Measurements from ENCODE around the gene FGF11. TPM values are rescaled to one million over a fixed set of nuclear protein-coding genes. Genes with fewer than 3 reads are reported as not detected.

Gene FGF11
- total and polyA plus RNA-seq, 12 donors, result 10.2 to 76.7 (median 22.2) TPM

GRCh38 chr17:7426896-7427489 lies 12.3 kb upstream of the FGF11 start:
- Histone ChIP-seq H3K27ac (no peak overlapping the region), H3K36me3 (replicated peaks in 1 of 2) (no peaks in the 10 kb centered on the region), H3K27me3 (no peaks in the 10 kb centered on the region), H3K9me3 (replicated peaks in 1 of 3) (no peaks in the 10 kb centered on the region), H3K4me3 (no peak overlapping the region), H3K4me1 (replicated peaks in 1 of 2) (no peaks in the 10 kb centered on the region)
- no peak for TF ChIP-seq POLR2A (IDR thresholded peaks at IDR 0.05)
- TF ChIP-seq, protein P1, sequence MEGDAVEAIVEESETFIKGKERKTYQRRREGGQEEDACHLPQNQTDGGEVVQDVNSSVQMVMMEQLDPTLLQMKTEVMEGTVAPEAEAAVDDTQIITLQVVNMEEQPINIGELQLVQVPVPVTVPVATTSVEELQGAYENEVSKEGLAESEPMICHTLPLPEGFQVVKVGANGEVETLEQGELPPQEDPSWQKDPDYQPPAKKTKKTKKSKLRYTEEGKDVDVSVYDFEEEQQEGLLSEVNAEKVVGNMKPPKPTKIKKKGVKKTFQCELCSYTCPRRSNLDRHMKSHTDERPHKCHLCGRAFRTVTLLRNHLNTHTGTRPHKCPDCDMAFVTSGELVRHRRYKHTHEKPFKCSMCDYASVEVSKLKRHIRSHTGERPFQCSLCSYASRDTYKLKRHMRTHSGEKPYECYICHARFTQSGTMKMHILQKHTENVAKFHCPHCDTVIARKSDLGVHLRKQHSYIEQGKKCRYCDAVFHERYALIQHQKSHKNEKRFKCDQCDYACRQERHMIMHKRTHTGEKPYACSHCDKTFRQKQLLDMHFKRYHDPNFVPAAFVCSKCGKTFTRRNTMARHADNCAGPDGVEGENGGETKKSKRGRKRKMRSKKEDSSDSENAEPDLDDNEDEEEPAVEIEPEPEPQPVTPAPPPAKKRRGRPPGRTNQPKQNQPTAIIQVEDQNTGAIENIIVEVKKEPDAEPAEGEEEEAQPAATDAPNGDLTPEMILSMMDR (IDR thresholded peaks at IDR 0.05), result no peak
- no peak for DNase-seq
- WGBS, 4 donors, result 90 to 94% (median 91%) methylated on average over 12 to 29 of the region's 29 CpGs
- intact Hi-C loops (cut with DNase I), result no loop called here

- Histone ChIP-seq H3K27ac (no peak overlapping the region), H3K27me3 (no peaks in the 10 kb centered on the region), H3K4me3 (no peak overlapping the region), H3K4me1 (replicated peaks in 1 of 2) (no peaks in the 10 kb centered on the region), H3K9me3 (replicated peaks in 1 of 3) (no peaks in the 10 kb centered on the region), H3K36me3 (replicated peaks in 1 of 2) (no peaks in the 10 kb centered on the region)
- 88 to 92% (median 90%) methylated on average over 6 to 7 of the region's 7 CpGs for WGBS, 4 donors
- TF ChIP-seq, protein P1 (IDR thresholded peaks at IDR 0.05), result no peak
- no peak for TF ChIP-seq POLR2A (IDR thresholded peaks at IDR 0.05)
- no peak for DNase-seq
- intact Hi-C loops (cut with DNase I), result no loop called here
Measured at GRCh38 chr17:7427549-7427948, 11.8 kb upstream of the FGF11 start.

DNA sequence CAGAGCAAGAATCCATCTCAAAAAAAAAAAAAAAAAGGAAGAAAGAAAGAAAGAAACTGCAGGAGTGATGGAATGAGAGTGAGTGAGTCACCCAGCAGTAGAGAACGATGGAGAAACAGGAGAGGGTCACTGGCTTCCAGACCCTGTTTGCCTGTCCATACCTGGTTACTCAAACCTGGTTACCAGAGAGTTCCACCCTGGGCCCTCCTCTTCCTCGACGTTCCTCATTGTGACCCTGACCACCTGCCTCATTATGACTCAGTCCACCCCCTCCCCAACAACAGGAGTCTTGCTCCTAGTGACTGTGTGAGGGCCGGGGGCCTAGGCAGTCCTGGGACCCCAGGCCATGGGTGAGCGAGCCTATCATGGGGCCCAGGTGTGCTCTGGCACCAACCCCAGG lies 10.8 kb upstream of the FGF11 start, which contains the start of gene SPEM3:
SPEM3 (plus strand) TSS at position 301 of the 400 bp plus-strand sequence; CDS start at position 347, 46 bp downstream.
- Histone ChIP-seq H3K4me1 (replicated peaks in 1 of 2) (no peaks in the 10 kb centered on the region), H3K36me3 (replicated peaks in 1 of 2) (no peaks in the 10 kb centered on the region), H3K27me3 (no peaks in the 10 kb centered on the region), H3K9me3 (replicated peaks in 1 of 3) (no peaks in the 10 kb centered on the region), H3K4me3 (no peak within 1 kb of the TSS), H3K27ac (no peak within 1 kb of the TSS)
- 51 to 60% (median 57%) methylated on average over 5 of the region's 5 CpGs for WGBS, 4 donors
- intact Hi-C loops (cut with DNase I), result no loop called here
- TF ChIP-seq, protein P1 (IDR thresholded peaks at IDR 0.05), result no peak
- DNase-seq, result no peak

- 90 to 94% (median 92%) methylated on average over 10 of the region's 10 CpGs for WGBS, 4 donors
- no peak for DNase-seq
- Histone ChIP-seq H3K4me3 (no peak overlapping the region), H3K36me3 (replicated peaks in 1 of 2) (no peaks in the 10 kb centered on the region), H3K27ac (no peak overlapping the region), H3K9me3 (replicated peaks in 1 of 3) (no peaks in the 10 kb centered on the region), H3K27me3 (no peaks in the 10 kb centered on the region), H3K4me1 (replicated peaks in 1 of 2) (peaks cover under 1 to 2% of the 10 kb centered on the region in 2 donors)
- intact Hi-C loops (cut with DNase I), result loop anchor here in 1 of 2 donors (5.0 kb wide), 1 partner anchor 72 kb away; the partner anchor contains the start of gene TMEM95
- TF ChIP-seq POLR2A (IDR thresholded peaks at IDR 0.05), result no peak
- TF ChIP-seq, protein P1 (IDR thresholded peaks at IDR 0.05), result no peak
Measured at GRCh38 chr17:7429722-7430121, 9.6 kb upstream of the FGF11 start.

Data from adrenal gland (tissue), 12 donors.